HG03039 (cell line): Measurements from ENCODE around the gene APOM.

Source experiments
- ATAC-seq: cut with Tn5 transposase; IDR thresholded peaks from one replicate; pipeline ENCODE4 v1.9.1; 2021; ENCODE audit warnings: mild to moderate bottlenecking, moderate library complexity; ENCODE audit not compliant: unreplicated experiment

Gene APOM

DNA sequence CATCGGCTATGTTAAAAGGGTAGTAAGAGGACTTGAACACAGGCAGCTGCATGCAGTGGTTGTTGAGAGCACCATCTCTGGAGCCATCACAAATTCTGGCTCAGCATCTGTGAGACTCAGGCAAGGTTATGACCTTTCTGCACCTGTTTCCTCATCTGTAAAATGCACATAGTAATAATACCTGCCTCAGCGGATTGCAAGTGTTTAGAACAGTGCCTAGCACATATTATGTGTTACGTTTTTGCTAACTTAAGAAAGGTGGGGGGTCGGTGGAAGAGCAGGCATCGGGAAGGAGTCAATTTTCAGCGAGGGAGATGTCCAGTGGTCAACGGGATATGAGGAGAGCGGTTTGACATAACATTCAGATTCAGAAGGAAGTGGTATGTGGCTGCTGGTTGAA, 22.3 kb downstream of the APOM start:
- ATAC-seq, result no peak

DNA sequence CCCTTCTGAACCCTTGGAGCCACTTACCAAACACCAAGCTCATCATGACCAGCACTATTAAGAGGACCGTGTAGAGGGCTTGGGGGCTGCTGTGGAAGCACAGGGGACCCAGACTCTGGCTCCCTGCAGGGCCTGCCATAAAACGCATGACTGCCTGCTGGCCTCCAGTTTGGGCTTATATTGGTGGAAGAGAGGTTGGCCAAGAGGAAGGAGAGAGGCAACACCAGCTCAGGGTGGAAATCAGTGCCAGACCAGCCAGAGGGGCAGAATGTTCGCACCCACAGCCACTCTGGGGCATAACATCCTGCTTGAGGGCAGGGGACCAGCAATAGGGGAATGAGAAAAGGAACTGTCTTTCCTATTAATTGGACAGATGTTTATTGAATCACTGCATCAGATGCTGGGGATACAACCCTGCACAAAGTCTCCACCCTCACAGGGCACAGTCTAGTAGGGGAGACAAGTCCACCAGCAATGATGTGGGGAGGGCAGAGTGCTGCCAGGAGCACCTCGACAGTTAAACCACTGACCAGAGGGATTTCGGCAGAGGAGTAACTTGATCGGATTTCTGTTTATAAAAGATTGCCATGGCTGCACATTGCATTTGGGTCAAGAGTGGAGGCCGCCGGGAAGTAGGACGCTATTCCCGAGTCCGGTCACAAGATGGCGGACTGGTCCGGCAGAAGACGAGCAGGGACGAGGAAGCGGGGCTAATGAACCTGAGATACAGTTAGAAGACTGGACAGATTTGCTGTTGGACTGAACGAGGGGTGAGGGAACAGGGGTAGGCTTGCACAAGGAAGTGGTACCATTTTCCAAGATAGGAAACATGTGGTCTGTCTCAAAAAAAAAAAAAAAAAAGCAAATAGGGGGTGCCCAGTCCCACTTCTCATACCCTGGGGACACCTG, 24.8 kb downstream of the APOM start, which contains the start of gene LY6G5C:
TSS of gene LY6G5C (minus strand) at position 842 of the 909 bp plus-strand sequence. CDS start at position 148, 694 bp downstream.
- no peak for ATAC-seq

DNA sequence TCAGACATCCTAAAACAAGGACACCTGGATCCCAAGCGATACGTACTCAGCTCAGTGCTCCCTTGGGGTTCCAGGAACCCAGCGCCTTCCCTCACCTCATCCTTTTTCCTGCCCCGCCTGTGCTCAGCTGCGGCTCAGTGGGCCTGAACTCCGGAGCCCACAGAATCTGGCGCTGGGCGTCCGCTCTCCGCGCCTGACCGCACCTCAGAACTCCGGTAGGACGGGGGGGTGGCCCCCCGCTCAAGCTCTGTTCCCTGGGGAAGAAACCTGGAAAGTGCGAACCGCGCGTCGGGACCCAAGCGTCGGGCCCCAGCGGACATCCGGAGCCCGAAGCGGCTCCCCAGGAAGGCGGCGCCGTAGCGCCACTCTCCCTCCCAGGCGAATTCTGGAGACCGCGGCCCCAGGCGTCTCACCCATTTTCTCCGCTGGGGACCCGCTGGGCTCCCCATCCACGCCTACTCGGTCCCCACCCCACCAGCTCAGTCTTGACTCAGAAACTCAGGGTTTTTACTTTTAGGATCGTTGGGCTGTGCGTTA, 25.5 kb downstream of the APOM start:
- ATAC-seq, result no peak

GRCh38 chr6:31683591-31683990, 27.9 kb downstream of the APOM start:
- no peak for ATAC-seq

DNA sequence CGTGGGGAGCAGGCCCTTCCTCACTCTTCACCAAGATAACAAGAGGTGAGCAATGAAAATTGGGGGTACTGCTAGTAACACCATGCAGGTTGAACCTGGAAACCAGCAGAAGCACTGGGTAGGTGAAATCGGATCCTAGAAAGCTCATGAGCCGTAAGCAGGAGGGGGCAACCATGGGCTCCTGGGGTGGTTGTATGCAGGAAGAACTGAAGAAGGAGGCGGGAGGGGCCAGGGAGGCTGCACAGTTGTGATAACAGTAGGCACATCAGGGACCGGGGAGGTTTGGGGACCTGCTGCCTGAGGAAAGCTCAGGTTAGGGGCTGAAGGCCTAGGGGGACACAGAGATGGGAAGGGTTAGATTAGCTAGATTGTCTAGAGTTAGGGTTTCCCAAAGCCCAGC, 30.8 kb downstream of the APOM start:
- ATAC-seq, result no peak

DNA sequence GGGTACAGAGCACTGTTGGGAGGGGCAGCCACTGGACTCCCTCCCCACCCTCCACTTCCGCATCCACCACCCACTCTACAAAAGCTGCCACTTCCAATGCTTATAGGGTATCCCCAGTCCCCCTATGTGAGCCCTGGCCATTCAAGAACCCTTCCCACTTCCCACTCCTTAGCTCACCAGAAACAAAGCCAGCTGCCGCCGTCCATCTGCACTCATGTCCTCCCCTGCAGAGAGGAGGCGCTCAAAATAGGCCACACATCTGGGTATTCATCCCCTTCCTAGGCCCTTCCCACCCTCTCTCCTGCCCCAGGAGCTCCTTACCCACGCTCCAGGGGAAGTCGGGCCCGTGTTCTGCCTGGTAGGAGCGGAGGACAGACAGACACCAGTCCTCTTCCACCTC, 31.6 kb downstream of the APOM start:
- no peak for ATAC-seq

DNA sequence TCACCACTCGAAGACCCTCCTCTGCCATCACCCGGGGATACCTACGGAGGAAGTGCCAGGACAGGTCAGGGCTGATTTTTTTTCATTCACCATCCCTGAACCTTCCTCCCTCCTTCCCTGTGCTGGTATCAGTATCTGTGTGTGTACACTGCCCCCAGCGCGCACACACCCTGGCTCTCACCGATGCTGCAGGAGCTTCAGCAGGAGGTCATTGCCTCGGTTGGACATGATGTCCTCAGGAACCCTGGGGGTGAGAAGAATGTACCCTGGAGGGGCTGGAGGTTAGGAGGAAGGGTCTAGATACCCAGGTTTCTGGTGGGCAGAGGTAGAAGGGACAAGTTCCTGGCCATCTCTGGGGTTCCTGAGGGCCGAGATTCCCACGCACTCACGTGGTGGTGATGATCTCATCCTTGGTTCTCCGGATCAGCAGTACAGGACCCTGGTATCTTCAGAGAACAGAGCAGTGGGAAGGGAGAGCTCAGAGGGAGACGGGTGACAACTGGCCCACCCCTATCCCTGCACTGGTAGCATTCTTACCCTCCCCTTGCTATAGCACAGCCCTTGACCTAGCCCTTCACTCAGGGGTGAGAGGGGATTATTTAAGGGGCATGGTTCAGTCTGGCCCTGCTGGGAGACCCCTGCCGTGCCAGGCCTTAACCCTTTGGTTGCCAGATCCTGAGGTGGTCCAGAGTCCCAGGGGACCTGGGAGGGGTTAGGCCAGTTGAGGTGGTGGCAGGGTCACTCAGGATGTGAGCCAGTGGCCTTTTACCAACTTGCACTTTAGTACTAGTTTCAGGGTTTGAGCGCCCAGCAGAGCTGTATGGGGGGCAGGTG, 32.4 kb downstream of the APOM start:
- no peak for ATAC-seq

- ATAC-seq, result no peak
These were observed 33.8 kb downstream of the APOM start for GRCh38 chr6:31689249-31690110.

GRCh38 chr6:31690231-31691077, 34.8 kb downstream of the APOM start:
- ATAC-seq, result no peak

- no peak for ATAC-seq
These were observed 35.4 kb downstream of the APOM start for GRCh38 chr6:31691078-31691463.

- ATAC-seq, result no peak
These were observed 35.9 kb downstream of the APOM start for GRCh38 chr6:31691564-31692108.

GRCh38 chr6:31692353-31692752, 36.7 kb downstream of the APOM start:
- ATAC-seq, result no peak

DNA sequence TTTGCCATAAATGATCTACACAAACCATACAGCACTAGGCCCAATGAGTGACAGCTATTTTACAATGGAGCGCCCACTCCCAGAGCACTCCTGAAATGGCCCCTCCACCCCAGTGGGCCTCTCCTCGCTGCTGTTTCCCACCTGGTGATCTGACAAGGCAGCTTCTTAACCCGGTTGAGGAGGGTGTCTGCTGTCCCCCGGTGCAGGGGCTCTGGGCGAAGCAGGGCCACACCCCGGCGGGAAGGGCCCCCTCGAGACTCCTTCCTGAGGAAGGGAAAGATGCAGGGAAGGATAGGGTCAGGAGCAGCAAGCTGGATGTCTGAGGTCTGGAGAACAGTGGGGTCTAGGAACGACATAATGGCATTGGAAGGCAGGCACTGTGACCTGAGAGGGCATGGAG, 37.2 kb downstream of the APOM start:
- ATAC-seq, result no peak

GRCh38 chr6:31693535-31693934, 37.8 kb downstream of the APOM start:
- ATAC-seq, result no peak

- ATAC-seq, result no peak
These were observed 41.9 kb downstream of the APOM start for GRCh38 chr6:31697555-31697954.

DNA sequence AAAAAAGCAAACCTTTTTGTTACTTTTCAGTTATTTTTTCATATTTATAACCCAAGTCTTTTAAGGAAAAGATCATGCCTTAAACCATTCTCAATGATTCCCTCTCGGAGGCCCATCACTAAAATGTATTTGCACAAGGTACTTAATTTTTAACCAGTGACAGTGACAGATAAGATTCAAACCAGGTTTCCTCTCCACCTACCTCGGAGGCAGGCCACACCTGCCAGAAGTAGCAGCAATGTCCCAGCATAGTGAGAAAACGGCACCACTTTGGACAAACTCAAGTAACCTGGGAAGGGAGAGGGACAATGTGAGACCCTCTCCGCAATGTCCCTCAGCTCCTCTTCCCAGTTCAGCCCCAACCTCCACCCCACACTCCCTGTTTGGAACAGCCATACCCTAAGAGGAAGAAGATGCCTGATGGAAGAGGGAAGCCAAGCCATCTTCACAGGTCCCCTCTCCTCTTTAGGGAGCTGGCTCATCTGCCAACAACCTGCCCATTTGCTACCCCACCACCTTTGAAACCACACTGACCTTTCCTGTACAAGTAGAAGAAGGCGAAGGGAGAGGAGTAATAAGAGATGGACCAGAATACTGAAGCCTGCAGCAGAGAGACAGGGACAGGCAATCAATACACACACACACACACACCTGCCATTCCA, 45.2 kb downstream of the APOM start:
- ATAC-seq, result no peak

- ATAC-seq, result no peak
These were observed 46.1 kb downstream of the APOM start for GRCh38 chr6:31701666-31702404.

DNA sequence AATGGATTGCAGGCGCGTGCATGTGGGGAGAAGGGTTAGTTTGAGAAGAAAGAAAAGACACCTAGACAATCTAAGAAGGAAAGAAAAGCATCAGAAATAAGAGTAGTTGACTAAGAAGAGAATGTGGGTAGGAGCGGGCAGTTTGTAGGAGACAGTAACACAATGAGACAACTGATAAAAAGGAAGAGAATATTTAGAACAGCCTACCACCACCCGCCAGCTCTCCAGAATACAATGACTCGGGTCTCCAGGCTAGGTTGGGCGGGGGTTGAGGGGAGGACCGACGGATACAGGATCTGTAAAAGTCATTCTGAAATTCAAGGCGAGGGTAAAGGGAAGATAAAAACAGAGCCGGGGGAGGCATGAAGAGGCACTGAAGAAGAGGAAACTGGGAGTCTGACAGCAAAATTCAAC, 46.7 kb downstream of the APOM start:
- ATAC-seq, result no peak
